ENCODE measurements around the gene TPRN. TPM values are rescaled to one million over a fixed set of nuclear protein-coding genes. Genes with fewer than 3 reads are reported as not detected.

The TPRN gene
- total and polyA plus RNA-seq, 2 experiments from 2014 or later, result 6.4 to 29.2 TPM

- H3K27ac Mint-ChIP-seq, result no peak within 1 kb of the TSS
- H3K36me3 Mint-ChIP-seq (ENCODE audit: low read depth), result no peaks in the 10 kb centered on the region
- no peak within 1 kb of the TSS for H3K4me2 ChIP-seq
- no peak within 1 kb of the TSS for H3K27ac ChIP-seq (ENCODE audit: low read depth)
- H2AFZ ChIP-seq, result no peak within 1 kb of the TSS
- H3K36me3 ChIP-seq (ENCODE audit: insufficient read depth), result no peaks in the 10 kb centered on the region
- DNase-seq (ENCODE audit: low spot score) (no peak), ATAC-seq (no peak)
- no peak for TF ChIP-seq CREB1 (CRISPR knock-in tag; IDR thresholded peaks at IDR 0.05; ENCODE audit: low read depth)
- TF ChIP-seq JUNB (IDR thresholded peaks at IDR 0.05; ENCODE audit: unreplicated experiment), result no peak
- TF ChIP-seq, protein P1, sequence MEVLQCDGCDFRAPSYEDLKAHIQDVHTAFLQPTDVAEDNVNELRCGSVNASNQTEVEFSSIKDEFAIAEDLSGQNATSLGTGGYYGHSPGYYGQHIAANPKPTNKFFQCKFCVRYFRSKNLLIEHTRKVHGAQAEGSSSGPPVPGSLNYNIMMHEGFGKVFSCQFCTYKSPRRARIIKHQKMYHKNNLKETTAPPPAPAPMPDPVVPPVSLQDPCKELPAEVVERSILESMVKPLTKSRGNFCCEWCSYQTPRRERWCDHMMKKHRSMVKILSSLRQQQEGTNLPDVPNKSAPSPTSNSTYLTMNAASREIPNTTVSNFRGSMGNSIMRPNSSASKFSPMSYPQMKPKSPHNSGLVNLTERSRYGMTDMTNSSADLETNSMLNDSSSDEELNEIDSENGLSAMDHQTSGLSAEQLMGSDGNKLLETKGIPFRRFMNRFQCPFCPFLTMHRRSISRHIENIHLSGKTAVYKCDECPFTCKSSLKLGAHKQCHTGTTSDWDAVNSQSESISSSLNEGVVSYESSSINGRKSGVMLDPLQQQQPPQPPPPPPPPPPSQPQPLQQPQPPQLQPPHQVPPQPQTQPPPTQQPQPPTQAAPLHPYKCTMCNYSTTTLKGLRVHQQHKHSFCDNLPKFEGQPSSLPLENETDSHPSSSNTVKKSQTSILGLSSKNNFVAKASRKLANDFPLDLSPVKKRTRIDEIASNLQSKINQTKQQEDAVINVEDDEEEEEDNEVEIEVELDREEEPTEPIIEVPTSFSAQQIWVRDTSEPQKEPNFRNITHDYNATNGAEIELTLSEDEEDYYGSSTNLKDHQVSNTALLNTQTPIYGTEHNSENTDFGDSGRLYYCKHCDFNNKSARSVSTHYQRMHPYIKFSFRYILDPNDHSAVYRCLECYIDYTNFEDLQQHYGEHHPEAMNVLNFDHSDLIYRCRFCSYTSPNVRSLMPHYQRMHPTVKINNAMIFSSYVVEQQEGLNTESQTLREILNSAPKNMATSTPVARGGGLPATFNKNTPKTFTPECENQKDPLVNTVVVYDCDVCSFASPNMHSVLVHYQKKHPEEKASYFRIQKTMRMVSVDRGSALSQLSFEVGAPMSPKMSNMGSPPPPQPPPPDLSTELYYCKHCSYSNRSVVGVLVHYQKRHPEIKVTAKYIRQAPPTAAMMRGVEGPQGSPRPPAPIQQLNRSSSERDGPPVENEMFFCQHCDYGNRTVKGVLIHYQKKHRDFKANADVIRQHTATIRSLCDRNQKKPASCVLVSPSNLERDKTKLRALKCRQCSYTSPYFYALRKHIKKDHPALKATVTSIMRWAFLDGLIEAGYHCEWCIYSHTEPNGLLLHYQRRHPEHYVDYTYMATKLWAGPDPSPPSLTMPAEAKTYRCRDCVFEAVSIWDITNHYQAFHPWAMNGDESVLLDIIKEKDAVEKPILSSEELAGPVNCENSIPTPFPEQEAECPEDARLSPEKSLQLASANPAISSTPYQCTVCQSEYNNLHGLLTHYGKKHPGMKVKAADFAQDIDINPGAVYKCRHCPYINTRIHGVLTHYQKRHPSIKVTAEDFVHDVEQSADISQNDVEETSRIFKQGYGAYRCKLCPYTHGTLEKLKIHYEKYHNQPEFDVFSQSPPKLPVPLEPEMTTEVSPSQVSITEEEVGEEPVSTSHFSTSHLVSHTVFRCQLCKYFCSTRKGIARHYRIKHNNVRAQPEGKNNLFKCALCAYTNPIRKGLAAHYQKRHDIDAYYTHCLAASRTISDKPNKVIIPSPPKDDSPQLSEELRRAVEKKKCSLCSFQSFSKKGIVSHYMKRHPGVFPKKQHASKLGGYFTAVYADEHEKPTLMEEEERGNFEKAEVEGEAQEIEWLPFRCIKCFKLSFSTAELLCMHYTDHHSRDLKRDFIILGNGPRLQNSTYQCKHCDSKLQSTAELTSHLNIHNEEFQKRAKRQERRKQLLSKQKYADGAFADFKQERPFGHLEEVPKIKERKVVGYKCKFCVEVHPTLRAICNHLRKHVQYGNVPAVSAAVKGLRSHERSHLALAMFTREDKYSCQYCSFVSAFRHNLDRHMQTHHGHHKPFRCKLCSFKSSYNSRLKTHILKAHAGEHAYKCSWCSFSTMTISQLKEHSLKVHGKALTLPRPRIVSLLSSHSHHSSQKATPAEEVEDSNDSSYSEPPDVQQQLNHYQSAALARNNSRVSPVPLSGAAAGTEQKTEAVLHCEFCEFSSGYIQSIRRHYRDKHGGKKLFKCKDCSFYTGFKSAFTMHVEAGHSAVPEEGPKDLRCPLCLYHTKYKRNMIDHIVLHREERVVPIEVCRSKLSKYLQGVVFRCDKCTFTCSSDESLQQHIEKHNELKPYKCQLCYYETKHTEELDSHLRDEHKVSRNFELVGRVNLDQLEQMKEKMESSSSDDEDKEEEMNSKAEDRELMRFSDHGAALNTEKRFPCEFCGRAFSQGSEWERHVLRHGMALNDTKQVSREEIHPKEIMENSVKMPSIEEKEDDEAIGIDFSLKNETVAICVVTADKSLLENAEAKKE (CRISPR knock-in tag; IDR thresholded peaks at IDR 0.05), result no peak
- TF ChIP-seq, protein P2, sequence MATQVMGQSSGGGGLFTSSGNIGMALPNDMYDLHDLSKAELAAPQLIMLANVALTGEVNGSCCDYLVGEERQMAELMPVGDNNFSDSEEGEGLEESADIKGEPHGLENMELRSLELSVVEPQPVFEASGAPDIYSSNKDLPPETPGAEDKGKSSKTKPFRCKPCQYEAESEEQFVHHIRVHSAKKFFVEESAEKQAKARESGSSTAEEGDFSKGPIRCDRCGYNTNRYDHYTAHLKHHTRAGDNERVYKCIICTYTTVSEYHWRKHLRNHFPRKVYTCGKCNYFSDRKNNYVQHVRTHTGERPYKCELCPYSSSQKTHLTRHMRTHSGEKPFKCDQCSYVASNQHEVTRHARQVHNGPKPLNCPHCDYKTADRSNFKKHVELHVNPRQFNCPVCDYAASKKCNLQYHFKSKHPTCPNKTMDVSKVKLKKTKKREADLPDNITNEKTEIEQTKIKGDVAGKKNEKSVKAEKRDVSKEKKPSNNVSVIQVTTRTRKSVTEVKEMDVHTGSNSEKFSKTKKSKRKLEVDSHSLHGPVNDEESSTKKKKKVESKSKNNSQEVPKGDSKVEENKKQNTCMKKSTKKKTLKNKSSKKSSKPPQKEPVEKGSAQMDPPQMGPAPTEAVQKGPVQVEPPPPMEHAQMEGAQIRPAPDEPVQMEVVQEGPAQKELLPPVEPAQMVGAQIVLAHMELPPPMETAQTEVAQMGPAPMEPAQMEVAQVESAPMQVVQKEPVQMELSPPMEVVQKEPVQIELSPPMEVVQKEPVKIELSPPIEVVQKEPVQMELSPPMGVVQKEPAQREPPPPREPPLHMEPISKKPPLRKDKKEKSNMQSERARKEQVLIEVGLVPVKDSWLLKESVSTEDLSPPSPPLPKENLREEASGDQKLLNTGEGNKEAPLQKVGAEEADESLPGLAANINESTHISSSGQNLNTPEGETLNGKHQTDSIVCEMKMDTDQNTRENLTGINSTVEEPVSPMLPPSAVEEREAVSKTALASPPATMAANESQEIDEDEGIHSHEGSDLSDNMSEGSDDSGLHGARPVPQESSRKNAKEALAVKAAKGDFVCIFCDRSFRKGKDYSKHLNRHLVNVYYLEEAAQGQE (IDR thresholded peaks at IDR 0.05; ENCODE audit: unreplicated experiment), result no peak
- no peak for TF ChIP-seq ZNF114 (CRISPR knock-in tag; IDR thresholded peaks at IDR 0.05)
- no peak for TF ChIP-seq EZH2 (IDR thresholded peaks at IDR 0.05; ENCODE audit: low read depth, unreplicated experiment)
- TF ChIP-seq, protein P3, sequence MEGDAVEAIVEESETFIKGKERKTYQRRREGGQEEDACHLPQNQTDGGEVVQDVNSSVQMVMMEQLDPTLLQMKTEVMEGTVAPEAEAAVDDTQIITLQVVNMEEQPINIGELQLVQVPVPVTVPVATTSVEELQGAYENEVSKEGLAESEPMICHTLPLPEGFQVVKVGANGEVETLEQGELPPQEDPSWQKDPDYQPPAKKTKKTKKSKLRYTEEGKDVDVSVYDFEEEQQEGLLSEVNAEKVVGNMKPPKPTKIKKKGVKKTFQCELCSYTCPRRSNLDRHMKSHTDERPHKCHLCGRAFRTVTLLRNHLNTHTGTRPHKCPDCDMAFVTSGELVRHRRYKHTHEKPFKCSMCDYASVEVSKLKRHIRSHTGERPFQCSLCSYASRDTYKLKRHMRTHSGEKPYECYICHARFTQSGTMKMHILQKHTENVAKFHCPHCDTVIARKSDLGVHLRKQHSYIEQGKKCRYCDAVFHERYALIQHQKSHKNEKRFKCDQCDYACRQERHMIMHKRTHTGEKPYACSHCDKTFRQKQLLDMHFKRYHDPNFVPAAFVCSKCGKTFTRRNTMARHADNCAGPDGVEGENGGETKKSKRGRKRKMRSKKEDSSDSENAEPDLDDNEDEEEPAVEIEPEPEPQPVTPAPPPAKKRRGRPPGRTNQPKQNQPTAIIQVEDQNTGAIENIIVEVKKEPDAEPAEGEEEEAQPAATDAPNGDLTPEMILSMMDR (conservative IDR thresholded peaks at IDR 0.05; ENCODE audit: low read depth in 2 of 2), result no peak
- TF ChIP-seq ZNF331 (CRISPR knock-in tag; IDR thresholded peaks at IDR 0.05; ENCODE audit: low read depth), result no peak
- no peak for TF ChIP-seq EZH2phosphoT487 (IDR thresholded peaks at IDR 0.05; ENCODE audit: unreplicated experiment)
- H3K4me1 ChIP-seq (ENCODE audit: insufficient read depth), result no peaks in the 10 kb centered on the region
- no peaks in the 10 kb centered on the region for H4K20me1 ChIP-seq (replicated peaks; ENCODE audit: insufficient read depth)
- no peaks in the 10 kb centered on the region for H3K9me2 ChIP-seq (ENCODE audit: insufficient read depth)
- no peaks in the 10 kb centered on the region for H3K79me2 ChIP-seq (replicated peaks; ENCODE audit: insufficient read depth)
- H3K9me3 Mint-ChIP-seq, result no peaks in the 10 kb centered on the region
- peaks cover 7% of the 10 kb centered on the region; the same call in 2 of the 3 replicates for H3K4me1 Mint-ChIP-seq
- no peaks in the 10 kb centered on the region for H3K27me3 ChIP-seq (ENCODE audit: insufficient read depth)
- H3K4me3 ChIP-seq, result no peak within 1 kb of the TSS
- no peaks in the 10 kb centered on the region for H3F3A ChIP-seq (replicated peaks; ENCODE audit: low read depth)
- peaks cover 5% of the 10 kb centered on the region for H3K27me3 Mint-ChIP-seq (ENCODE audit: insufficient read depth, low read depth, poor library complexity)
- no peak within 1 kb of the TSS for H3K4me3 Mint-ChIP-seq
Observed at GRCh38 chr9:137230705-137231371, 30.3 kb upstream of the TPRN start, which contains the start of gene SLC34A3. Gene SLC34A3 (plus strand): TSS chr9:137230901. CDS start chr9:137231703, 802 bp downstream.

Measured in GM23338 (cell line).